ENCODE results near the gene PLSCR1. TPM values are rescaled to one million over a fixed set of nuclear protein-coding genes. Genes with fewer than 3 reads are reported as not detected.

The PLSCR1 gene
- total and polyA plus RNA-seq, 2 experiments from 2014 or later, result 62.7 to 78.3 TPM

GRCh38 chr3:146466604-146467003 is 77.8 kb downstream of the PLSCR1 start:
- H3K36me3 Mint-ChIP-seq (ENCODE audit: low read depth), result no peaks in the 10 kb centered on the region
- no peaks in the 10 kb centered on the region for H3K9me3 Mint-ChIP-seq
- Histone ChIP-seq H3K4me2 (no peak overlapping the region), H3K27ac (ENCODE audit: low read depth) (no peak overlapping the region), H3F3A (replicated peaks; ENCODE audit: low read depth) (no peaks in the 10 kb centered on the region), H3K4me3 (no peak overlapping the region), H3K9me2 (ENCODE audit: insufficient read depth) (no peaks in the 10 kb centered on the region), H2AFZ (no peak overlapping the region), H3K4me1 (ENCODE audit: insufficient read depth) (no peaks in the 10 kb centered on the region), H3K36me3 (ENCODE audit: insufficient read depth) (no peaks in the 10 kb centered on the region), H3K27me3 (ENCODE audit: insufficient read depth) (no peaks in the 10 kb centered on the region), H3K79me2 (replicated peaks; ENCODE audit: insufficient read depth) (no peaks in the 10 kb centered on the region), H4K20me1 (replicated peaks; ENCODE audit: insufficient read depth) (no peaks in the 10 kb centered on the region)
- ATAC-seq, result no peak
- TF ChIP-seq ZNF331 (CRISPR knock-in tag; IDR thresholded peaks at IDR 0.05; ENCODE audit: low read depth) (no peak), CREB1 (CRISPR knock-in tag; IDR thresholded peaks at IDR 0.05; ENCODE audit: low read depth) (no peak), EZH2phosphoT487 (IDR thresholded peaks at IDR 0.05; ENCODE audit: unreplicated experiment) (no peak), POLR2AphosphoS5 (IDR thresholded peaks at IDR 0.05; ENCODE audit: low read depth) (no peak), JUNB (IDR thresholded peaks at IDR 0.05; ENCODE audit: unreplicated experiment) (no peak), ETS1 (IDR thresholded peaks at IDR 0.05) (no peak), EZH2 (IDR thresholded peaks at IDR 0.05; ENCODE audit: low read depth, unreplicated experiment) (no peak), NANOG (IDR thresholded peaks at IDR 0.05; ENCODE audit: borderline replicate concordance) (no peak), REST (IDR thresholded peaks at IDR 0.05; ENCODE audit: unreplicated experiment) (no peak), ZNF462 (CRISPR knock-in tag; IDR thresholded peaks at IDR 0.05) (no peak), ZNF114 (CRISPR knock-in tag; IDR thresholded peaks at IDR 0.05) (no peak), STAT1 (IDR thresholded peaks at IDR 0.05; ENCODE audit: unreplicated experiment) (no peak)
- TF ChIP-seq, protein P1, sequence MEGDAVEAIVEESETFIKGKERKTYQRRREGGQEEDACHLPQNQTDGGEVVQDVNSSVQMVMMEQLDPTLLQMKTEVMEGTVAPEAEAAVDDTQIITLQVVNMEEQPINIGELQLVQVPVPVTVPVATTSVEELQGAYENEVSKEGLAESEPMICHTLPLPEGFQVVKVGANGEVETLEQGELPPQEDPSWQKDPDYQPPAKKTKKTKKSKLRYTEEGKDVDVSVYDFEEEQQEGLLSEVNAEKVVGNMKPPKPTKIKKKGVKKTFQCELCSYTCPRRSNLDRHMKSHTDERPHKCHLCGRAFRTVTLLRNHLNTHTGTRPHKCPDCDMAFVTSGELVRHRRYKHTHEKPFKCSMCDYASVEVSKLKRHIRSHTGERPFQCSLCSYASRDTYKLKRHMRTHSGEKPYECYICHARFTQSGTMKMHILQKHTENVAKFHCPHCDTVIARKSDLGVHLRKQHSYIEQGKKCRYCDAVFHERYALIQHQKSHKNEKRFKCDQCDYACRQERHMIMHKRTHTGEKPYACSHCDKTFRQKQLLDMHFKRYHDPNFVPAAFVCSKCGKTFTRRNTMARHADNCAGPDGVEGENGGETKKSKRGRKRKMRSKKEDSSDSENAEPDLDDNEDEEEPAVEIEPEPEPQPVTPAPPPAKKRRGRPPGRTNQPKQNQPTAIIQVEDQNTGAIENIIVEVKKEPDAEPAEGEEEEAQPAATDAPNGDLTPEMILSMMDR (conservative IDR thresholded peaks at IDR 0.05; ENCODE audit: low read depth in 2 of 2), result no peak
- peaks cover 6% of the 10 kb centered on the region for H3K27me3 Mint-ChIP-seq (ENCODE audit: insufficient read depth, low read depth, poor library complexity)
- peaks cover 4% of the 10 kb centered on the region; the same call in 2 of the 3 replicates for H3K4me1 Mint-ChIP-seq
- no peak overlapping the region for H3K27ac Mint-ChIP-seq
- no peak overlapping the region for H3K4me3 Mint-ChIP-seq
- DNase-seq (ENCODE audit: low spot score), result no peak
